GM19240 (cell line): Measurements from ENCODE around the gene DNAL4.
"Not testable (repeated sequence)": the region's sequence is repeated elsewhere in the genome, so short reads cannot be mapped to it uniquely, and the experiment has no call there.

Experiments
- DNase-seq: peaks from one replicate; pipeline ENCODE4 v3.0.0; 2011; ENCODE audit warnings: low spot score; ENCODE audit not compliant: insufficient read length

The DNAL4 gene

GRCh38 chr22:38827510-38827909 lies 33.6 kb upstream of the DNAL4 start:
- DNase-seq = no peak

GRCh38 chr22:38826801-38827200 lies 32.9 kb upstream of the DNAL4 start:
- no peak for DNase-seq

- no peak for DNase-seq
Observed at GRCh38 chr22:38826386-38826785, 32.4 kb upstream of the DNAL4 start.

- DNase-seq = peak; percentile 60
Observed at GRCh38 chr22:38824585-38824984, 30.6 kb upstream of the DNAL4 start.

GRCh38 chr22:38823637-38824036 lies 29.7 kb upstream of the DNAL4 start:
- DNase-seq = no peak

- no peak for DNase-seq
Observed at GRCh38 chr22:38823076-38823475, 29.1 kb upstream of the DNAL4 start.

- no peak for DNase-seq
Observed at GRCh38 chr22:38820020-38820419, 26.1 kb upstream of the DNAL4 start.

GRCh38 chr22:38819387-38819940 lies 25.5 kb upstream of the DNAL4 start:
- DNase-seq = no peak

GRCh38 chr22:38817196-38817595 lies 23.3 kb upstream of the DNAL4 start:
- DNase-seq = no peak

- no peak for DNase-seq
Observed at GRCh38 chr22:38815842-38816241, 21.9 kb upstream of the DNAL4 start.

- no peak for DNase-seq
Observed at GRCh38 chr22:38811241-38811640, 17.3 kb upstream of the DNAL4 start.

- DNase-seq = not testable (repeated sequence)
Observed at GRCh38 chr22:38805041-38805593, 11.2 kb upstream of the DNAL4 start.

GRCh38 chr22:38802671-38803121 lies 8.8 kb upstream of the DNAL4 start:
- DNase-seq = no peak

GRCh38 chr22:38799265-38800002 lies 5.5 kb upstream of the DNAL4 start:
- DNase-seq = no peak

GRCh38 chr22:38798496-38798895 lies 4.6 kb upstream of the DNAL4 start:
- no peak for DNase-seq

- DNase-seq = no peak
Observed at GRCh38 chr22:38796262-38796957, 2.5 kb upstream of the DNAL4 start.

GRCh38 chr22:38795569-38795968 lies 1.6 kb upstream of the DNAL4 start:
- no peak for DNase-seq

GRCh38 chr22:38793317-38793716 lies 626 bp downstream of the DNAL4 start:
- no peak for DNase-seq

GRCh38 chr22:38792833-38793232 lies 1.1 kb downstream of the DNAL4 start:
- no peak for DNase-seq

GRCh38 chr22:38789606-38790005 lies 4.3 kb downstream of the DNAL4 start:
- DNase-seq = no peak

GRCh38 chr22:38788846-38789245 lies 5.1 kb downstream of the DNAL4 start:
- no peak for DNase-seq
